ENCODE data around the gene TBCD.

- TF ChIP-seq, protein P1, sequence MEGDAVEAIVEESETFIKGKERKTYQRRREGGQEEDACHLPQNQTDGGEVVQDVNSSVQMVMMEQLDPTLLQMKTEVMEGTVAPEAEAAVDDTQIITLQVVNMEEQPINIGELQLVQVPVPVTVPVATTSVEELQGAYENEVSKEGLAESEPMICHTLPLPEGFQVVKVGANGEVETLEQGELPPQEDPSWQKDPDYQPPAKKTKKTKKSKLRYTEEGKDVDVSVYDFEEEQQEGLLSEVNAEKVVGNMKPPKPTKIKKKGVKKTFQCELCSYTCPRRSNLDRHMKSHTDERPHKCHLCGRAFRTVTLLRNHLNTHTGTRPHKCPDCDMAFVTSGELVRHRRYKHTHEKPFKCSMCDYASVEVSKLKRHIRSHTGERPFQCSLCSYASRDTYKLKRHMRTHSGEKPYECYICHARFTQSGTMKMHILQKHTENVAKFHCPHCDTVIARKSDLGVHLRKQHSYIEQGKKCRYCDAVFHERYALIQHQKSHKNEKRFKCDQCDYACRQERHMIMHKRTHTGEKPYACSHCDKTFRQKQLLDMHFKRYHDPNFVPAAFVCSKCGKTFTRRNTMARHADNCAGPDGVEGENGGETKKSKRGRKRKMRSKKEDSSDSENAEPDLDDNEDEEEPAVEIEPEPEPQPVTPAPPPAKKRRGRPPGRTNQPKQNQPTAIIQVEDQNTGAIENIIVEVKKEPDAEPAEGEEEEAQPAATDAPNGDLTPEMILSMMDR (IDR thresholded peaks at IDR 0.05), result no peak
- TF ChIP-seq PREB (CRISPR knock-in tag; IDR thresholded peaks at IDR 0.05; ENCODE audit: borderline replicate concordance) (no peak), OVOL2 (CRISPR knock-in tag; IDR thresholded peaks at IDR 0.05; ENCODE audit: borderline replicate concordance) (no peak), ZNF121 (CRISPR knock-in tag; IDR thresholded peaks at IDR 0.05) (no peak)
Measured at GRCh38 chr17:82897514-82898249, 145.8 kb downstream of the TBCD start.
